ENCODE measurements around the gene WDR64.

DNA sequence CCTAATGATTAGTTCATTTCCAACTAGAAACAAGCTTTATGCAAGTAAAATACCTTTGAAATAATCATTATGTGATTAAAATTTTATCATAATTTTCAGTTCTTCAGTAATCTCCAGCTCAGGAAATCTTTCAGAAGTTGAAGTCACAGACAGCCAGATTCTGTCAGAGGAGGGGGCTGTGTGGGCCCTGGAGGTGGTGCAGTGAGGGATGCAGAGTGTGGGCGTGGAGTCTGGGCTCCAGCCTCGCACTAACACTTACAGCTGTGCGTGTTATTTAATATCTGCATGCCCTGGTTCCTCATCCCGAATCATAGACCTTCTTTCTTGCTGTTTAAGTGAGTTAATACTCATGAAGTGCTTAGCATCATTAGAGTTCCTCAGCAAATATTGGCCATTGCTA, 23.9 kb downstream of the WDR64 start:
- TF ChIP-seq POLR2AphosphoS5 (IDR thresholded peaks at IDR 0.05), result no peak
- TF ChIP-seq, protein P1, sequence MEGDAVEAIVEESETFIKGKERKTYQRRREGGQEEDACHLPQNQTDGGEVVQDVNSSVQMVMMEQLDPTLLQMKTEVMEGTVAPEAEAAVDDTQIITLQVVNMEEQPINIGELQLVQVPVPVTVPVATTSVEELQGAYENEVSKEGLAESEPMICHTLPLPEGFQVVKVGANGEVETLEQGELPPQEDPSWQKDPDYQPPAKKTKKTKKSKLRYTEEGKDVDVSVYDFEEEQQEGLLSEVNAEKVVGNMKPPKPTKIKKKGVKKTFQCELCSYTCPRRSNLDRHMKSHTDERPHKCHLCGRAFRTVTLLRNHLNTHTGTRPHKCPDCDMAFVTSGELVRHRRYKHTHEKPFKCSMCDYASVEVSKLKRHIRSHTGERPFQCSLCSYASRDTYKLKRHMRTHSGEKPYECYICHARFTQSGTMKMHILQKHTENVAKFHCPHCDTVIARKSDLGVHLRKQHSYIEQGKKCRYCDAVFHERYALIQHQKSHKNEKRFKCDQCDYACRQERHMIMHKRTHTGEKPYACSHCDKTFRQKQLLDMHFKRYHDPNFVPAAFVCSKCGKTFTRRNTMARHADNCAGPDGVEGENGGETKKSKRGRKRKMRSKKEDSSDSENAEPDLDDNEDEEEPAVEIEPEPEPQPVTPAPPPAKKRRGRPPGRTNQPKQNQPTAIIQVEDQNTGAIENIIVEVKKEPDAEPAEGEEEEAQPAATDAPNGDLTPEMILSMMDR (IDR thresholded peaks at IDR 0.05), result no peak
- no peak for TF ChIP-seq POLR2A (IDR thresholded peaks at IDR 0.05)
- no peak for TF ChIP-seq EP300 (IDR thresholded peaks at IDR 0.05)

All from upper lobe of left lung (tissue), 4 donors.